Measurements from ENCODE around the gene MOGAT3. TPM values are rescaled to one million over a fixed set of nuclear protein-coding genes. Genes with fewer than 3 reads are reported as not detected.
A peak's percentile ranks its signal among the peaks of the same experiment; 100 is the strongest.

The MOGAT3 gene
- total RNA-seq, 1 experiment from 2014 or later = 0.81 TPM

DNA sequence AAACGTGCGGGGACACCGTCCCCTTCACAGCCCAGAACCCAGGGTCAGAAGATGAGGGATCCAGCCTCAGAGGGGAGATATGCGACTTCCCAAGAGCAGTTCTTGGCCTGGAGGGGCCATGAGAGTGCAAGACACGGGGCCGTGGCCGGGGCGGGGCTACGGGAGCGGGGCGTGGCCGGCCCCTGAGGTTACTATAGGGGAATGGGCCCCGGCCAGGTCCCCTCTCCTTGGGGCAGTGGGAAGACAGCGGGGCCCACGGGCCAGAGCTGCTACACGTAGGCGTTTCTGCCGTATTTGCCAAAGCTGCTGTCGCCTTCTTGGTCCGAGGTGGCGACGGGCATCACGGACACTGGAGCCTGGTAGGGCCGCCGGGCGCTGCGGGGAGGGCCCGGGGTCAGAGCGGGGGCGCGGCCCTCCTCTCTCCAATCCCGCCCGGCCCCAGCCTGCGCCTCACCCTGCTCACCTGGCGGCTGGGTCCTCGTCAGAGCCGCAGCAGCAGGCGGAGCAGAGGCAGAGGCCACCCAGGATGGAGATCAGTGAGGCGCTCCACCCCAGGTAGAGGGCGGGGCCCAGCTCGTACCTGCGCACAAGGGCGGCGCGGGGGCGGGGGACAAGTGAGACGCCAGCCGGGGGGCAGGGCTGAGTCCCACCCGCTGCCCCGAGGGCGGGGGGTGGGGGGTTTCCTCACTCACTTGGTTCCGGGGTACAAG lies 31.5 kb upstream of the MOGAT3 start:
- peaks cover 24% of the 10 kb centered on the region for H3K4me1 Mint-ChIP-seq
- peaks cover 7% of the 10 kb centered on the region for H3K36me3 Mint-ChIP-seq
- no peak overlapping the region for H3K27ac Mint-ChIP-seq
- ChIA-PET CTCF (interaction anchor here (0.5 to 8.0 kb wide), 8 partner anchors 12 to 137 kb away, joined by 3 to 80 read pairs (median 8); partner anchors contain the start of genes FIS1, PLOD3 and ZNHIT1), POLR2A (interaction anchor here (0.6 to 1.1 kb wide), 2 partner anchors 14 to 32 kb away, joined by 3 to 6 read pairs; partner anchors contain the start of gene ZNHIT1)
- DNase-seq (ENCODE audit: low spot score) (peak; percentile 80), ATAC-seq (peak; percentile 75)
- H3K27me3 Mint-ChIP-seq (ENCODE audit: low read depth) = no peaks in the 10 kb centered on the region
- no peaks in the 10 kb centered on the region for H3K9me3 Mint-ChIP-seq
- H3K4me3 Mint-ChIP-seq = peak overlapping the region; percentile 74
- TF ChIP-seq ZNF121 (CRISPR knock-in tag; IDR thresholded peaks at IDR 0.05) (no peak), ZNF232 (CRISPR knock-in tag; IDR thresholded peaks at IDR 0.05) (peak; percentile 74), KAT7 (CRISPR knock-in tag; IDR thresholded peaks at IDR 0.05; ENCODE audit: borderline replicate concordance) (0 out of 2 replicates have a peak, but pooled peaks have one; percentile 29), CREB1 (CRISPR knock-in tag; IDR thresholded peaks at IDR 0.05) (no peak), SP1 (CRISPR knock-in tag; conservative IDR thresholded peaks at IDR 0.05) (peak; percentile 71), FOXP1 (CRISPR knock-in tag; IDR thresholded peaks at IDR 0.05; ENCODE audit: borderline replicate concordance) (0 out of 2 replicates have a peak, but pooled peaks have one; percentile 42), NR2C2 (CRISPR knock-in tag; IDR thresholded peaks at IDR 0.05) (no peak), ETV6 (CRISPR knock-in tag; IDR thresholded peaks at IDR 0.05) (peak; percentile 56; the same call in 1 of the 2 replicates), TEAD1 (CRISPR knock-in tag; IDR thresholded peaks at IDR 0.05) (0 out of 2 replicates have a peak, but pooled peaks have one; percentile 35), CREM (CRISPR knock-in tag; IDR thresholded peaks at IDR 0.05) (0 out of 2 replicates have a peak, but pooled peaks have one; percentile 28), ESRRA (CRISPR knock-in tag; IDR thresholded peaks at IDR 0.05; ENCODE audit: borderline replicate concordance) (no peak)
- TF ChIP-seq, protein P1, sequence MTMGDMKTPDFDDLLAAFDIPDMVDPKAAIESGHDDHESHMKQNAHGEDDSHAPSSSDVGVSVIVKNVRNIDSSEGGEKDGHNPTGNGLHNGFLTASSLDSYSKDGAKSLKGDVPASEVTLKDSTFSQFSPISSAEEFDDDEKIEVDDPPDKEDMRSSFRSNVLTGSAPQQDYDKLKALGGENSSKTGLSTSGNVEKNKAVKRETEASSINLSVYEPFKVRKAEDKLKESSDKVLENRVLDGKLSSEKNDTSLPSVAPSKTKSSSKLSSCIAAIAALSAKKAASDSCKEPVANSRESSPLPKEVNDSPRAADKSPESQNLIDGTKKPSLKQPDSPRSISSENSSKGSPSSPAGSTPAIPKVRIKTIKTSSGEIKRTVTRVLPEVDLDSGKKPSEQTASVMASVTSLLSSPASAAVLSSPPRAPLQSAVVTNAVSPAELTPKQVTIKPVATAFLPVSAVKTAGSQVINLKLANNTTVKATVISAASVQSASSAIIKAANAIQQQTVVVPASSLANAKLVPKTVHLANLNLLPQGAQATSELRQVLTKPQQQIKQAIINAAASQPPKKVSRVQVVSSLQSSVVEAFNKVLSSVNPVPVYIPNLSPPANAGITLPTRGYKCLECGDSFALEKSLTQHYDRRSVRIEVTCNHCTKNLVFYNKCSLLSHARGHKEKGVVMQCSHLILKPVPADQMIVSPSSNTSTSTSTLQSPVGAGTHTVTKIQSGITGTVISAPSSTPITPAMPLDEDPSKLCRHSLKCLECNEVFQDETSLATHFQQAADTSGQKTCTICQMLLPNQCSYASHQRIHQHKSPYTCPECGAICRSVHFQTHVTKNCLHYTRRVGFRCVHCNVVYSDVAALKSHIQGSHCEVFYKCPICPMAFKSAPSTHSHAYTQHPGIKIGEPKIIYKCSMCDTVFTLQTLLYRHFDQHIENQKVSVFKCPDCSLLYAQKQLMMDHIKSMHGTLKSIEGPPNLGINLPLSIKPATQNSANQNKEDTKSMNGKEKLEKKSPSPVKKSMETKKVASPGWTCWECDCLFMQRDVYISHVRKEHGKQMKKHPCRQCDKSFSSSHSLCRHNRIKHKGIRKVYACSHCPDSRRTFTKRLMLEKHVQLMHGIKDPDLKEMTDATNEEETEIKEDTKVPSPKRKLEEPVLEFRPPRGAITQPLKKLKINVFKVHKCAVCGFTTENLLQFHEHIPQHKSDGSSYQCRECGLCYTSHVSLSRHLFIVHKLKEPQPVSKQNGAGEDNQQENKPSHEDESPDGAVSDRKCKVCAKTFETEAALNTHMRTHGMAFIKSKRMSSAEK (CRISPR knock-in tag; IDR thresholded peaks at IDR 0.05; ENCODE audit: borderline replicate concordance) = no peak
- TF ChIP-seq, protein P2, sequence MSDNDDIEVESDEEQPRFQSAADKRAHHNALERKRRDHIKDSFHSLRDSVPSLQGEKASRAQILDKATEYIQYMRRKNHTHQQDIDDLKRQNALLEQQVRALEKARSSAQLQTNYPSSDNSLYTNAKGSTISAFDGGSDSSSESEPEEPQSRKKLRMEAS (CRISPR knock-in tag; IDR thresholded peaks at IDR 0.05) = 0 out of 2 replicates have a peak, but pooled peaks have one; percentile 51
- TF ChIP-seq, protein P3, sequence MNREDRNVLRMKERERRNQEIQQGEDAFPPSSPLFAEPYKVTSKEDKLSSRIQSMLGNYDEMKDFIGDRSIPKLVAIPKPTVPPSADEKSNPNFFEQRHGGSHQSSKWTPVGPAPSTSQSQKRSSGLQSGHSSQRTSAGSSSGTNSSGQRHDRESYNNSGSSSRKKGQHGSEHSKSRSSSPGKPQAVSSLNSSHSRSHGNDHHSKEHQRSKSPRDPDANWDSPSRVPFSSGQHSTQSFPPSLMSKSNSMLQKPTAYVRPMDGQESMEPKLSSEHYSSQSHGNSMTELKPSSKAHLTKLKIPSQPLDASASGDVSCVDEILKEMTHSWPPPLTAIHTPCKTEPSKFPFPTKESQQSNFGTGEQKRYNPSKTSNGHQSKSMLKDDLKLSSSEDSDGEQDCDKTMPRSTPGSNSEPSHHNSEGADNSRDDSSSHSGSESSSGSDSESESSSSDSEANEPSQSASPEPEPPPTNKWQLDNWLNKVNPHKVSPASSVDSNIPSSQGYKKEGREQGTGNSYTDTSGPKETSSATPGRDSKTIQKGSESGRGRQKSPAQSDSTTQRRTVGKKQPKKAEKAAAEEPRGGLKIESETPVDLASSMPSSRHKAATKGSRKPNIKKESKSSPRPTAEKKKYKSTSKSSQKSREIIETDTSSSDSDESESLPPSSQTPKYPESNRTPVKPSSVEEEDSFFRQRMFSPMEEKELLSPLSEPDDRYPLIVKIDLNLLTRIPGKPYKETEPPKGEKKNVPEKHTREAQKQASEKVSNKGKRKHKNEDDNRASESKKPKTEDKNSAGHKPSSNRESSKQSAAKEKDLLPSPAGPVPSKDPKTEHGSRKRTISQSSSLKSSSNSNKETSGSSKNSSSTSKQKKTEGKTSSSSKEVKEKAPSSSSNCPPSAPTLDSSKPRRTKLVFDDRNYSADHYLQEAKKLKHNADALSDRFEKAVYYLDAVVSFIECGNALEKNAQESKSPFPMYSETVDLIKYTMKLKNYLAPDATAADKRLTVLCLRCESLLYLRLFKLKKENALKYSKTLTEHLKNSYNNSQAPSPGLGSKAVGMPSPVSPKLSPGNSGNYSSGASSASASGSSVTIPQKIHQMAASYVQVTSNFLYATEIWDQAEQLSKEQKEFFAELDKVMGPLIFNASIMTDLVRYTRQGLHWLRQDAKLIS (CRISPR knock-in tag; IDR thresholded peaks at IDR 0.05; ENCODE audit: borderline replicate concordance) = no peak
- TF ChIP-seq, protein P4, sequence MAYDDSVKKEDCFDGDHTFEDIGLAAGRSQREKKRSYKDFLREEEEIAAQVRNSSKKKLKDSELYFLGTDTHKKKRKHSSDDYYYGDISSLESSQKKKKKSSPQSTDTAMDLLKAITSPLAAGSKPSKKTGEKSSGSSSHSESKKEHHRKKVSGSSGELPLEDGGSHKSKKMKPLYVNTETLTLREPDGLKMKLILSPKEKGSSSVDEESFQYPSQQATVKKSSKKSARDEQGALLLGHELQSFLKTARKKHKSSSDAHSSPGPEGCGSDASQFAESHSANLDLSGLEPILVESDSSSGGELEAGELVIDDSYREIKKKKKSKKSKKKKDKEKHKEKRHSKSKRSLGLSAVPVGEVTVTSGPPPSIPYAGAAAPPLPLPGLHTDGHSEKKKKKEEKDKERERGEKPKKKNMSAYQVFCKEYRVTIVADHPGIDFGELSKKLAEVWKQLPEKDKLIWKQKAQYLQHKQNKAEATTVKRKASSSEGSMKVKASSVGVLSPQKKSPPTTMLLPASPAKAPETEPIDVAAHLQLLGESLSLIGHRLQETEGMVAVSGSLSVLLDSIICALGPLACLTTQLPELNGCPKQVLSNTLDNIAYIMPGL (CRISPR knock-in tag; IDR thresholded peaks at IDR 0.05) = 0 out of 2 replicates have a peak, but pooled peaks have one; percentile 52
- TF ChIP-seq, protein P5, sequence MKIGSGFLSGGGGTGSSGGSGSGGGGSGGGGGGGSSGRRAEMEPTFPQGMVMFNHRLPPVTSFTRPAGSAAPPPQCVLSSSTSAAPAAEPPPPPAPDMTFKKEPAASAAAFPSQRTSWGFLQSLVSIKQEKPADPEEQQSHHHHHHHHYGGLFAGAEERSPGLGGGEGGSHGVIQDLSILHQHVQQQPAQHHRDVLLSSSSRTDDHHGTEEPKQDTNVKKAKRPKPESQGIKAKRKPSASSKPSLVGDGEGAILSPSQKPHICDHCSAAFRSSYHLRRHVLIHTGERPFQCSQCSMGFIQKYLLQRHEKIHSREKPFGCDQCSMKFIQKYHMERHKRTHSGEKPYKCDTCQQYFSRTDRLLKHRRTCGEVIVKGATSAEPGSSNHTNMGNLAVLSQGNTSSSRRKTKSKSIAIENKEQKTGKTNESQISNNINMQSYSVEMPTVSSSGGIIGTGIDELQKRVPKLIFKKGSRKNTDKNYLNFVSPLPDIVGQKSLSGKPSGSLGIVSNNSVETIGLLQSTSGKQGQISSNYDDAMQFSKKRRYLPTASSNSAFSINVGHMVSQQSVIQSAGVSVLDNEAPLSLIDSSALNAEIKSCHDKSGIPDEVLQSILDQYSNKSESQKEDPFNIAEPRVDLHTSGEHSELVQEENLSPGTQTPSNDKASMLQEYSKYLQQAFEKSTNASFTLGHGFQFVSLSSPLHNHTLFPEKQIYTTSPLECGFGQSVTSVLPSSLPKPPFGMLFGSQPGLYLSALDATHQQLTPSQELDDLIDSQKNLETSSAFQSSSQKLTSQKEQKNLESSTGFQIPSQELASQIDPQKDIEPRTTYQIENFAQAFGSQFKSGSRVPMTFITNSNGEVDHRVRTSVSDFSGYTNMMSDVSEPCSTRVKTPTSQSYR (CRISPR knock-in tag; IDR thresholded peaks at IDR 0.05) = 0 out of 2 replicates have a peak, but pooled peaks have one; percentile 16
- TF ChIP-seq, protein P6, sequence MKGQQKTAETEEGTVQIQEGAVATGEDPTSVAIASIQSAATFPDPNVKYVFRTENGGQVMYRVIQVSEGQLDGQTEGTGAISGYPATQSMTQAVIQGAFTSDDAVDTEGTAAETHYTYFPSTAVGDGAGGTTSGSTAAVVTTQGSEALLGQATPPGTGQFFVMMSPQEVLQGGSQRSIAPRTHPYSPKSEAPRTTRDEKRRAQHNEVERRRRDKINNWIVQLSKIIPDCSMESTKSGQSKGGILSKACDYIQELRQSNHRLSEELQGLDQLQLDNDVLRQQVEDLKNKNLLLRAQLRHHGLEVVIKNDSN (CRISPR knock-in tag; IDR thresholded peaks at IDR 0.05) = 0 out of 2 replicates have a peak, but pooled peaks have one; percentile 23
